ENCODE measurements around the gene ATP5F1E.

Gene ATP5F1E

DNA sequence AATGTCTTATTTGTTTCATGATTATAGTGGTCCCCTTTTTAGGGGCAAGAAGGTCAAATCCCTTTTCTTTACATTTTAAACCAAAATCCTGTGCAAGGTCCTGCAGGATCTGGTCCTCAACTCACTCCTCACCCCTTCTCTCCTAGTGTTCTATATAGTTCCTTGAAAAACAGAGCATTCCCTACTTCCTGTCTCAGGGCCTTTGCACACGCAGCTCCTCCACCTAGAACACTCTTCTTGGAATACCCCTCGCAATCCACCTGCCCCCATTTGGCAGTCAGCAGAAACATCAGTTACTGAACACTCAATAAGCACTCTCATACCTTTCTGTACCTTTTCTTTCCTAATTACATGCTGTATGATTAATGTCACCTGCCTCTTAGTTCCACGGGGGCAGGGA, 3.2 kb upstream of the ATP5F1E start:
- H3K4me3 ChIP-seq (ENCODE audit: low read depth, low read length), result no peak overlapping the region
- TF ChIP-seq, protein P1, sequence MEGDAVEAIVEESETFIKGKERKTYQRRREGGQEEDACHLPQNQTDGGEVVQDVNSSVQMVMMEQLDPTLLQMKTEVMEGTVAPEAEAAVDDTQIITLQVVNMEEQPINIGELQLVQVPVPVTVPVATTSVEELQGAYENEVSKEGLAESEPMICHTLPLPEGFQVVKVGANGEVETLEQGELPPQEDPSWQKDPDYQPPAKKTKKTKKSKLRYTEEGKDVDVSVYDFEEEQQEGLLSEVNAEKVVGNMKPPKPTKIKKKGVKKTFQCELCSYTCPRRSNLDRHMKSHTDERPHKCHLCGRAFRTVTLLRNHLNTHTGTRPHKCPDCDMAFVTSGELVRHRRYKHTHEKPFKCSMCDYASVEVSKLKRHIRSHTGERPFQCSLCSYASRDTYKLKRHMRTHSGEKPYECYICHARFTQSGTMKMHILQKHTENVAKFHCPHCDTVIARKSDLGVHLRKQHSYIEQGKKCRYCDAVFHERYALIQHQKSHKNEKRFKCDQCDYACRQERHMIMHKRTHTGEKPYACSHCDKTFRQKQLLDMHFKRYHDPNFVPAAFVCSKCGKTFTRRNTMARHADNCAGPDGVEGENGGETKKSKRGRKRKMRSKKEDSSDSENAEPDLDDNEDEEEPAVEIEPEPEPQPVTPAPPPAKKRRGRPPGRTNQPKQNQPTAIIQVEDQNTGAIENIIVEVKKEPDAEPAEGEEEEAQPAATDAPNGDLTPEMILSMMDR (conservative IDR thresholded peaks at IDR 0.05; ENCODE audit: low read depth, low read length), result no peak
- DNase-seq (ENCODE audit: low read depth), result no peak

DNA sequence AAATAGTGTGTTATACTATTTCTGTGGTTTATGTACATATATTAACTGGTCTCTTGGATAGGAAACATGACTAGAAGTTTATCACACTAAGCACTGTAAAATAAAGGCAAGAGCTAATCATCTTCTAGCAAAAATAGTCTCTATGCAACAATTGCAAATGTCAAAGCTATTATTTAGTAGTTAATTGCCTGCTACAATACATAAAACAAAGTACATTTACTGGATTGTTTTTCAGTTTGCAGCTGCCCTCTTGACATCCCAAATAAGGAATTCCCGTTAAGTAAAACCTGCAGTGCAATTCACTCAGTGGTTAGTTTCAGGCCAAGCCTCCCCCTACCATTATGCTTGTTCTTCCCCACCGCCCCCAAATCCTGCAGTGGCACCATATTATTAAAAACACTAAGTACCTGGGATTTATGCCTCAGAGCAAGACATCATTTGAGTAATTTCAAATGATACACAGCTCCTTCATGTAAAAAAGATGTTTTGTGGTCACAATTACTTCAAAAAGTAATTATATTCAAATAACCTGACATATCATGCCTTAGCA, 1.6 kb upstream of the ATP5F1E start:
- TF ChIP-seq, protein P1 (conservative IDR thresholded peaks at IDR 0.05; ENCODE audit: low read depth, low read length), result no peak
- no peak for DNase-seq (ENCODE audit: low read depth)

DNA sequence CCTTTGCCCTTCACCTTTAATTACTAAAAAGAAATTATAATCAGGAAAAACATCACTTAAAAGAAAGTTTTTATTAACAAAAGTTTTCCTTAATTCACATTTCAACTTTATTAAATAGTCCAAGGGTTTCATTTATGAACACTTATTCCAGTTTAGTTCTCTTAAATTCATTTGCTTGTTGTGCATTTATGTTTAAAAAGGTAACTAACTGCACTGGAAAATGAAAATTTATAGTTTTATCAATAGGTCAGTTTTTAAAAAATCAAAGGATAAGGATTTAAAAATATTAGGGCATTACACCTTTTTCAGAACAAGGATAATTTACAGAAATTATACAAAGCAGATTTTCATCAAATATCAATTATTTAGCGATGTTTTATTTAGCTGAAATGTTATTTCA, 958 bp upstream of the ATP5F1E start:
- TF ChIP-seq, protein P1 (conservative IDR thresholded peaks at IDR 0.05; ENCODE audit: low read depth, low read length), result no peak
- no peak overlapping the region for H3K4me3 ChIP-seq (ENCODE audit: low read depth, low read length)

More for the DNA sequence above, 1.6 kb upstream of the ATP5F1E start:
- no peak overlapping the region for H3K4me3 ChIP-seq (ENCODE audit: low read depth, low read length)

GRCh38 chr20:59032713-59033059, 551 bp upstream of the ATP5F1E start:
- TF ChIP-seq, protein P1 (conservative IDR thresholded peaks at IDR 0.05; ENCODE audit: low read depth, low read length), result peak; percentile 25
- H3K4me3 ChIP-seq (ENCODE audit: low read depth, low read length), result peak overlapping the region; percentile 89
- DNase-seq (ENCODE audit: low read depth), result no peak

More for the DNA sequence above, 958 bp upstream of the ATP5F1E start:
- no peak for DNase-seq (ENCODE audit: low read depth)

- TF ChIP-seq, protein P1 (conservative IDR thresholded peaks at IDR 0.05; ENCODE audit: low read depth, low read length), result no peak
- H3K4me3 ChIP-seq (ENCODE audit: low read depth, low read length), result peak overlapping the region; percentile 89
- no peak for DNase-seq (ENCODE audit: low read depth)
These were observed 542 bp downstream of the ATP5F1E start for GRCh38 chr20:59031564-59032022.

DNA sequence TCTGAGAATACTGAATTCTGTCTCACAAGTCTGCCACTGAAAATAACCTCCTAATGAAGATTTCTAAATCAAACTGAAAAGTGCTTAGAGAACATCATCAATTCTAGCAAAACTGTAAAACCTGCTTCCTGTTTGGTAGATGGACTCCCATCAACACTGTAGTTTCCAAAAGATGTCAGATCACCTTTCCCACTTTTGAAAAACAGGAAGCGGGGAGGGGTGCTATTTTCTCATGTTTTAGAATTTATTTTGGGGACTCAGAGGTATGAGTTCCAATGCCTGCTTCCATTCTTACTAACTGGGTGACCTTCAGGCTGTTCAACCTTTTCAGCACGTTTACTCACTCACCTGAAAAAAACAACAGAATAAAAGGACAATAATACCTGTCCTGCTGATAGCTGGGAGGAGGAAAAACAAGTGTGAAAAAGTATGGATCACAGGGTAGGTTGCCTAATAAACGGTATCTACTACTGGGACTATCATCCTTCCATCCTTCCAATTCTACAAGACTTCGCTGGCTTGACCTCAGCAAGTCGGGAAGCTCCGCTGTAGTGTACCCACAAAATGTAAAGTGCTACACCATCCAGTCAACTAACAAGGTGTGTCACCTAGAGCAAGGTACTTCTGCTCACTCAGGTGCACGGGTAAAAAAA, 1.1 kb downstream of the ATP5F1E start:
- TF ChIP-seq, protein P1 (conservative IDR thresholded peaks at IDR 0.05; ENCODE audit: low read depth, low read length), result no peak
- no peak for DNase-seq (ENCODE audit: low read depth)
- H3K4me3 ChIP-seq (ENCODE audit: low read depth, low read length), result peak overlapping the region; percentile 89

GRCh38 chr20:59028812-59029211, 3.3 kb downstream of the ATP5F1E start:
- DNase-seq (ENCODE audit: low read depth), result no peak
- H3K4me3 ChIP-seq (ENCODE audit: low read depth, low read length), result peak overlapping the region; percentile 41
- TF ChIP-seq, protein P1 (conservative IDR thresholded peaks at IDR 0.05; ENCODE audit: low read depth, low read length), result no peak
